HL-60/S4 treated with phorbol 12-myristate 13-acetate at 8.2 ng/mL for 4 days and 3 days (cell line): ENCODE measurements around the gene FRS2.

ENCODE experiments used
- in situ Hi-C: fragments of 300-500 bp; cut with MboI; formaldehyde crosslinking; loops from 2 replicates; pipeline ENCODE4 v1.15.0; 2022; ENCODE audit warnings: low sequenced_read_pairs

FRS2 gene

DNA sequence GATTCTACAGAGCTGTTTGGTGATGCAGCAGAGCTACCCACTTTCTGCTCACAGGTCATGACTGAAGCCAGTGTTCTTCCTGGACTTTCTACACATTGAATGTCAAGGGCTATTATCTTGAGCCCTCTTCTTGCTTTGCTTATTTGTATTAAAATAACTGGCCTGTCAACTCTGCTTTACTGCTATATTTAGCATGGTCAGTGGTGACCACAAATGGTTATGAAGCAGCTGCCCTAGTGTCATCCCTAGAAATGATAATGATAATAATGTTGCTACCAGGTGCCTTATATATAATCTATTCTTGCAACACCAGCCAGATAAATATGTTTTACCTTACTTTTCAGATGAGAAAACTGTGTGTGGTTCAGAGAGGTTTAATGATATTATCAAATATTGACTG is 143.2 kb downstream of the FRS2 start:
- in situ Hi-C loops = no loop called here

DNA sequence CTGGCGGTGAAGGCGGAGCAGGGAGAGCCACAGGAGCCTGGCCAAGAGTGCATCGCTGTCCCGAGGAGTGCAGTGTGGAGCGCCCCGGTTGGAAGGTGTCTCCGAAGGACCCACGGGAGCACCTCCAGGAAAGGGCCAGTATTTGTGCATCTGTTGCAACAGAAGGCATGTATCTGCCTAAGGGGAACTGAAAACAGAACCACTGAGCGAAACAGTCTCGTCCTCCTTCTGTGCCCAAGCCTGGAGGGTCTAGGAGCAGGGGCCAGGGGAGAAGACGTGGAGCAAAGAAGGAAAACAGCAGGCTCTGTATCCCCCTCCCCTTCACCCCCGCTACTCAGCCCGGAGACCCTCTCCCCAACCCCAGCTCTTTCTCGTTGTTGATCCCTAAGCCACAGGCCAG is 145.8 kb downstream of the FRS2 start:
- in situ Hi-C loops = no loop called here

DNA sequence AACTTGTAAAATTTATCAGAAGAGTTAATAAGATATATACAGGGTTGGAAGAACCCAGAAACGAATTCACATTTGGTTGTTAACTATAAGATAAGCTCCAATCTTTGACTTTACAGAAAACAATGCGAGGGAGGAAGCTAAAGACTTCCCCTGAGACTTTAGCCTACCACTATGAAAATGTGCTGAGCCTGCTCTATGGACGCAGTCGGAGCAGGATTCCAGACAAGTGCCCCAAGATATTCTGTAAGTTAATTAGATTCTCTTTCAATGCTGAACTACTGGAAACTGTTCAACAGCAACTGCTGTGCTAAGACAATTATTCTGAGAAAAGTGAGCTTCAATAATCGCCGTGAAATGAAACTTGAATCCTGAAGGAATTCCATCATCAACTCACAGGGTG is 148.9 kb downstream of the FRS2 start:
- in situ Hi-C loops = no loop called here

DNA sequence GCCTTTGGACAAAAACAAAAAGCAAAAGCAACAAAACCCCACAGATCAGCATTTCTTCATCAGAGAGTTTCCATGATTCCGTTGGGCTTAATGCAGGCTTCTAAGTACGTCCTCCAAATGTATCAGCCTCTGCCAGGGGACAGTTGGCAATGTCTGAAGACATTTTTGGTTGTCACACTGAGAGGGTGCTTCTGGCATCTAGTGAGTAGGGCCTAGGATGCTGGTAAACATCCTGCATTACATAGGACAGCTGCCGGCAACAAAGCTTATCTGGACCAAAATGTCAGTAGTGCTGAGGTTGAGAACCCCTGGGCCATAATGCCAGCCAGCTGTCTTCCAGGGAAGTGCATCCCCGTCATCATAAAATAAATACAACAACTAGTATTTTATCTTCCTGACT is 149.9 kb downstream of the FRS2 start:
- in situ Hi-C loops = no loop called here

DNA sequence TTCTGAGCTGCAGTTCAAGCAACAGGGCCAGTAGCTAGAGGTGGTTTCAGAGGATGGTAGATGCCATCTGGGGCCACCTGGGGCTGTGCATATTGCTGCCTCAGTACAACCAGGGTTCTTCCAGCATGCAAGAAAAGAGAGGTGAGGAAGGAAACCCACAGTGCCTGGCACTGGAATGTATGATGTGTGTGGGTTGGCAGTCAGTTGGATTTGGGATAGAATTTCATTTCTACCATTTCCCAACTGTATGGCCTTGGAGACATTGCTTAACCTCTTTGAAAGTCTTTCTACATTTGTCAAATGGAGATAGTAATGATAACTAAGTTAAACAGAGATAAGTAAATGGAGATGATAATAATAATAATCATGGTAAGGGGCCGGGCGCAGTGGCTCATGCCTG is 150.7 kb downstream of the FRS2 start:
- in situ Hi-C loops = no loop called here

DNA sequence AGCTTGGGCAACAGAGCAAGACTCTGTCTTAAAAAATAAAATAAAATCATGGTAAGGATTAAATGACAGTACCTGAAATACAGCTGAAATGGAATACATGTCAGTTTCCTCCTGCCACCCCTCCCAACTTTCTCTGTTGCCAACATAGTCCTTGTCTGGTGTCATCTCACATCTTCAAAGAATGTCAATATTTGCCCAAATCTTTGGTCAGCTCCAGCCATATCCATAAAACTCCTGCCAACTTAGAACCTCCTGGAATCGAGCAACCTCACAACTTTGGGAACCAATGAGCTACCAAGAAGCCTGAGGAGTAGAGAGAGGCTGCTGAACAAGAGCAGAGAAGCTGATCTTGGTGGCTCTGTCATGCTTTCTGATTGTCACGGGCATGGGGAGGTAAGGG is 151.4 kb downstream of the FRS2 start:
- in situ Hi-C loops = no loop called here

DNA sequence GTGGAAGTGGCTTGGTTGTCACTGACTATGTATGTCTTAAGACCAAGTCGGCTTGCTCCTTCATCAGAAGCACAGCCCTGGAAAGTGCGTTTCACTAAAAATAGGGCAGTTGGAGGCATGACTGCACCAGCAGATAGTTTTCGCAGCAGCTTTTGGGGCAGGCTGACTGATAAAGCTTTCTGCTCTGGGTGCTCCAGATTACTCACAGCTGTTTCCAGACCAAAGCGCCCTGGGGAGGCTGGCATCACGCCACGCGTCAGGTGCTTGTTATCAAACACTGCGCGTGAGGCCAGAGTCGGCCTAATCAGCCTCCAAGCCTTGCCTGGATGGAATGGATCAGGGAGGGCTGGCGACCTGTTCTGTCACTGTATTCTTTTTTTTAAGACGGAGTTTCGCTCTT is 153.8 kb downstream of the FRS2 start:
- in situ Hi-C loops = no loop called here

DNA sequence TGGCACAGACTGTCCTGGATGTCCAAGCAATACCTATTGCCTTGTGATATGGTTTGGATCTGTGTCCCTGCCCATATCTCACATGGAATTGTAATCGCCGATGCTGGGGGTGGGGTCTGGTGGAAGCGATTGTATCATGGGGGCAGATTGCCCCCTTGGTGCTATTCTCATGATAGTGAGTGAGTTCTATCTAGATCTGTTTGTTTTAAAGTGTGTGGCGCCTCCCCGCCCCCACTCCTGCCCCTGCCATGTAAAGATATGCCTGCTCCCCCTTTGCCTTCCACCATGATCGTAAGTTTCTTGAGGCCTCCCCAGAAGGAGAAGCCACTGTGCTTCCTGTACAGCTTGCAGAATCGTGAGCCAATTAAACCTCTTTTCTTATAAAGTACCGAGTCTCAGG is 157.3 kb downstream of the FRS2 start:
- in situ Hi-C loops = no loop called here
